Measurements from ENCODE around the gene IGSF23.

Gene IGSF23

DNA sequence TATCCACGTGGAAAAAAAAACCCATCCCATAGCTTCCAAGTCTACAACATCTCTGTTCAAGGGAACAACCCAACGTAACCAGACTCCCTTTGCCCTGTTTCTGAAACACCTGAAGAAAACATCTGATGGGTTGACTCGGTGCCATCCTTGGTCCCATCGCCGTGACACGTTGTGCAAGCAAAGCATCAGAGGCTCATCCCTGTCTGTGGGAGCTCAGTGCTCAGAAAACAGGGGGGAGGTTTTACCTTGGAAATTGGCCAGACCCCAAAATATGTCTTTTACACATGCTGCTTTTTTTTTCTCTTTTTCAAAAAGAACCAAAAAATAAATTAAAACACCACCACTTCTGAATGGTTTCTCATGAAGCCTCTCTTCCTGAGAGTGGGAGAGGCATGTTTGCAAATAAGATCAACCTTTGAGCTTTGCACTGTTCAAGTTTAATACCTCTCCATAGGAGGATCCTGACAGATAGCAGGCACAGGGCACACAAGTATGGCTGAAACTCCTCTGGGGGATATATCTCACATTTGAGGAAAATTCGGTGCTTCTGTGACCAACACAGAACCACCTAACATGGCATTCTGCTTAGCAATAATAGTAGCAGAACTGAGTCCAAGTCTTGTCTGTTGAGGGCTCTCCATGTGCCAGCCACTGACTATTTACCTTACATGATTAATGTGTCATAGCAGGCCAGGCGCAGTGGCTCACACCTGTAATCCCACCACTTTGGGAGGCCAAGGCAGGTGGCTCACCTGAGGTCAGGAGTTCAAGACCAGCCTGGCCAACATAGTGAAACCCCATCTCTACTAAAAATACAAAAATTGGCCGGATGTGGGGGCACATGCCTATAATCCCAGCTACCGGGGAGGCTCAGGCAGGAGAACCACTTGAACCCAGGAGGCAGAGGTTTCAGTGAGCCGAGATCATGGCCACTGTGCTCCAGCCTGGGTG lies 23.4 kb downstream of the IGSF23 start:
- Histone ChIP-seq H3K9ac (ENCODE audit: low read depth in 1 of 2, low read length in 2 of 2) (no peak overlapping the region), H3K27me3 (ENCODE audit: control insufficient read depth in 1 of 2, insufficient read depth in 2 of 2, low read length in 2 of 2) (no peaks in the 10 kb centered on the region), H3K36me3 (ENCODE audit: control insufficient read depth in 1 of 2, insufficient read depth in 2 of 2, low read length in 2 of 2) (no peaks in the 10 kb centered on the region), H3K4me1 (ENCODE audit: control insufficient read depth in 1 of 2, insufficient read depth in 2 of 2, low read length in 2 of 2) (peaks cover 32 to 34% of the 10 kb centered on the region in 2 donors), H3K9me3 (ENCODE audit: control insufficient read depth in 1 of 2, low read length in 2 of 2) (no peaks in the 10 kb centered on the region), H3K27ac (ENCODE audit: low read depth, low read length) (peak overlapping the region; percentile 26), H3K4me3 (ENCODE audit: low read depth in 1 of 2, low read length in 2 of 2) (peak overlapping the region in 1 of 2 donors; percentile 24)

DNA sequence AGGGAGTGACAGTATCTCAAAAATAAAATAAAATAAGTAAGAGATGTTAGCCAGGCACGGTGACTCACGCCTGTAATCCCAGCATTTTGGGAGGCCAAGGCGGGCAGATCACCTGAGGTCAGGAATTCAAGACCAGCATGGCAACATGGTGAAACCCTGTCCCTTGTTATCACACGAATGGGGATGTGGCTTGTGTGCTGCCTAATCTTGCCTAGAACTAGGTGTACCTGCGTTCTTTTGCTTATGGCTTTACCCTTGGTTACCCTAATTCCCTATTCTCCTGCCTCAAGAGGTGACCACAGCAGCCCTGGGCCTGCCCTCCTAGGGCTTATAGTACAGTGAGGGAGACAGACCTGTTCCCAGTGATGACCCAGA lies 24.0 kb downstream of the IGSF23 start:
- Histone ChIP-seq H3K4me3 (ENCODE audit: low read depth in 1 of 2, low read length in 2 of 2) (no peak overlapping the region), H3K9me3 (ENCODE audit: control insufficient read depth in 1 of 2, low read length in 2 of 2) (no peaks in the 10 kb centered on the region), H3K36me3 (ENCODE audit: control insufficient read depth in 1 of 2, insufficient read depth in 2 of 2, low read length in 2 of 2) (no peaks in the 10 kb centered on the region), H3K27ac (ENCODE audit: low read depth, low read length) (no peak overlapping the region), H3K27me3 (ENCODE audit: control insufficient read depth in 1 of 2, insufficient read depth in 2 of 2, low read length in 2 of 2) (no peaks in the 10 kb centered on the region), H3K4me1 (ENCODE audit: control insufficient read depth in 1 of 2, insufficient read depth in 2 of 2, low read length in 2 of 2) (peaks cover 32 to 34% of the 10 kb centered on the region in 2 donors), H3K9ac (ENCODE audit: low read depth in 1 of 2, low read length in 2 of 2) (no peak overlapping the region)

- no peak overlapping the region for H3K9ac ChIP-seq (ENCODE audit: low read depth in 1 of 2, low read length in 2 of 2)
- no peaks in the 10 kb centered on the region for H3K36me3 ChIP-seq (ENCODE audit: control insufficient read depth in 1 of 2, insufficient read depth in 2 of 2, low read length in 2 of 2)
- peaks cover 31 to 35% of the 10 kb centered on the region in 2 donors for H3K4me1 ChIP-seq (ENCODE audit: control insufficient read depth in 1 of 2, insufficient read depth in 2 of 2, low read length in 2 of 2)
- H3K4me3 ChIP-seq (ENCODE audit: low read depth in 1 of 2, low read length in 2 of 2), result no peak overlapping the region
- no peaks in the 10 kb centered on the region for H3K27me3 ChIP-seq (ENCODE audit: control insufficient read depth in 1 of 2, insufficient read depth in 2 of 2, low read length in 2 of 2)
- no peak overlapping the region for H3K27ac ChIP-seq (ENCODE audit: low read depth, low read length)
- H3K9me3 ChIP-seq (ENCODE audit: control insufficient read depth in 1 of 2, low read length in 2 of 2), result no peaks in the 10 kb centered on the region
These were observed 27.2 kb downstream of the IGSF23 start for GRCh38 chr19:44640518-44640917.

GRCh38 chr19:44641501-44642265 lies 28.3 kb downstream of the IGSF23 start:
- Histone ChIP-seq H3K27me3 (ENCODE audit: control insufficient read depth in 1 of 2, insufficient read depth in 2 of 2, low read length in 2 of 2) (no peaks in the 10 kb centered on the region), H3K9ac (ENCODE audit: low read depth in 1 of 2, low read length in 2 of 2) (no peak overlapping the region), H3K36me3 (ENCODE audit: control insufficient read depth in 1 of 2, insufficient read depth in 2 of 2, low read length in 2 of 2) (no peaks in the 10 kb centered on the region), H3K4me1 (ENCODE audit: control insufficient read depth in 1 of 2, insufficient read depth in 2 of 2, low read length in 2 of 2) (peaks cover 19 to 25% of the 10 kb centered on the region in 2 donors), H3K9me3 (ENCODE audit: control insufficient read depth in 1 of 2, low read length in 2 of 2) (no peaks in the 10 kb centered on the region), H3K27ac (ENCODE audit: low read depth, low read length) (no peak overlapping the region), H3K4me3 (ENCODE audit: low read depth in 1 of 2, low read length in 2 of 2) (no peak overlapping the region)

DNA sequence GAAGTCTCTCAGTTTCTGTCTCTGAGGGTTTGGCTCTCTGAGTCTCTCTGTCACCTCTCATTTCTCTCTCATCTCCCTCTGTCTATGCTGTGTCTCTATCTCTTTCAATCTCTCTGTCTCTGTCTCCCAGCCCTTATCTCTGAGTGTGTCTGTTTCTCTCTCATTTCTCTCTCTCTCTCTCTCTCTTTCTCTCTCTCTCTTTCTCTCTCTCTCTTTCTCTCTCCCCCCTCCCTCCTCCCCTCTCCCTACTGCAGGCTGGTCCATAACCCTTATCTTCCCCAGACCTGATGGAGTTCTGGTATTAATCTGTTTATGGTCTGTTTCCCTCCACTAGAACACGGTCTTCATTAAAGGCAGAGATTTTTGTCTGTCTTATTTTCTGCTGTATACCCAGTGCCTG lies 29.0 kb downstream of the IGSF23 start:
- no peak overlapping the region for H3K9ac ChIP-seq (ENCODE audit: low read depth in 1 of 2, low read length in 2 of 2)
- H3K27ac ChIP-seq (ENCODE audit: low read depth, low read length), result no peak overlapping the region
- H3K4me3 ChIP-seq (ENCODE audit: low read depth in 1 of 2, low read length in 2 of 2), result no peak overlapping the region
- H3K9me3 ChIP-seq (ENCODE audit: control insufficient read depth in 1 of 2, low read length in 2 of 2), result no peaks in the 10 kb centered on the region
- no peaks in the 10 kb centered on the region for H3K27me3 ChIP-seq (ENCODE audit: control insufficient read depth in 1 of 2, insufficient read depth in 2 of 2, low read length in 2 of 2)
- H3K4me1 ChIP-seq (ENCODE audit: control insufficient read depth in 1 of 2, insufficient read depth in 2 of 2, low read length in 2 of 2), result peaks cover 14 to 18% of the 10 kb centered on the region in 2 donors
- peaks cover 2 to 4% of the 10 kb centered on the region in 2 donors for H3K36me3 ChIP-seq (ENCODE audit: control insufficient read depth in 1 of 2, insufficient read depth in 2 of 2, low read length in 2 of 2)

GRCh38 chr19:44643605-44644401 lies 30.4 kb downstream of the IGSF23 start, which contains the start of gene PVR:
Gene PVR (plus strand): TSS chr19:44643910. CDS start chr19:44644097, 187 bp downstream.
- Histone ChIP-seq H3K4me1 (ENCODE audit: control insufficient read depth in 1 of 2, insufficient read depth in 2 of 2, low read length in 2 of 2) (peaks cover 14 to 17% of the 10 kb centered on the region in 2 donors), H3K27ac (ENCODE audit: low read depth, low read length) (peak within 1 kb of the TSS; percentile 32), H3K27me3 (ENCODE audit: control insufficient read depth in 1 of 2, insufficient read depth in 2 of 2, low read length in 2 of 2) (no peaks in the 10 kb centered on the region), H3K36me3 (ENCODE audit: control insufficient read depth in 1 of 2, insufficient read depth in 2 of 2, low read length in 2 of 2) (peaks cover 7 to 15% of the 10 kb centered on the region in 2 donors), H3K9me3 (ENCODE audit: control insufficient read depth in 1 of 2, low read length in 2 of 2) (no peaks in the 10 kb centered on the region), H3K4me3 (ENCODE audit: low read depth in 1 of 2, low read length in 2 of 2) (peak within 1 kb of the TSS; percentile 79 to 97), H3K9ac (ENCODE audit: low read depth in 1 of 2, low read length in 2 of 2) (peak within 1 kb of the TSS; percentile 76 to 80)

DNA sequence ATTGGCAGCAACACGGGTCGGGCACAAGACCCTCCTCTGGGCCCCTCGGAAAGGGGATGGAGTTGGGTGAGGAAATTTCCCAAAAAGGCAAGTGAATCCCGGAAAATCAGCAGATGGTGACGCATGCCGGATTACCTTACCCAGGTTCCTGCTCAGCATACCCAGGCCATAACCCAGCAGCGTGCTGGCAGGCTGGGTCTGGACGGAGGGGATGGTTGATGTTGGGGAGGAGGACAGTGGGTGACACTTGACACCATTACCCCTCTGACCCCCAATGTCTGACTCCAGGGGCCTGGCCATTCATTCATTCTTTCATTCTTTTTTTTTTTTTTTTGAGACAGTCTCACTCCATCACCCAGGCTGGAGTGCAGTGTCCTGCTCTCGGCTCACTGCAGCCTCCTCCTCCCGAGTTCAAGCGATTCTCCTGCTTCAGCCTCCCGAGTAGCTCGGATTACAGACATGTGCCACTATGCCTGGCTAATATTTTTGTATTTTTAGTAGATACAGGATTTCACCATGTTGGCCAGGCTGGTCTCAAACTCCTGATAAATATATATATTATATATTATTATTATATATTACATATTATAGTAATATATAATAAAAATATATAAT lies 31.1 kb downstream of the IGSF23 start:
- peaks cover 7 to 22% of the 10 kb centered on the region in 2 donors for H3K36me3 ChIP-seq (ENCODE audit: control insufficient read depth in 1 of 2, insufficient read depth in 2 of 2, low read length in 2 of 2)
- H3K9ac ChIP-seq (ENCODE audit: low read depth in 1 of 2, low read length in 2 of 2), result peak overlapping the region; percentile 76 to 80
- H3K4me1 ChIP-seq (ENCODE audit: control insufficient read depth in 1 of 2, insufficient read depth in 2 of 2, low read length in 2 of 2), result peaks cover 14 to 17% of the 10 kb centered on the region in 2 donors
- H3K4me3 ChIP-seq (ENCODE audit: low read depth in 1 of 2, low read length in 2 of 2), result peak overlapping the region; percentile 79 to 97
- no peaks in the 10 kb centered on the region for H3K9me3 ChIP-seq (ENCODE audit: control insufficient read depth in 1 of 2, low read length in 2 of 2)
- H3K27ac ChIP-seq (ENCODE audit: low read depth, low read length), result no peak overlapping the region
- H3K27me3 ChIP-seq (ENCODE audit: control insufficient read depth in 1 of 2, insufficient read depth in 2 of 2, low read length in 2 of 2), result no peaks in the 10 kb centered on the region

DNA sequence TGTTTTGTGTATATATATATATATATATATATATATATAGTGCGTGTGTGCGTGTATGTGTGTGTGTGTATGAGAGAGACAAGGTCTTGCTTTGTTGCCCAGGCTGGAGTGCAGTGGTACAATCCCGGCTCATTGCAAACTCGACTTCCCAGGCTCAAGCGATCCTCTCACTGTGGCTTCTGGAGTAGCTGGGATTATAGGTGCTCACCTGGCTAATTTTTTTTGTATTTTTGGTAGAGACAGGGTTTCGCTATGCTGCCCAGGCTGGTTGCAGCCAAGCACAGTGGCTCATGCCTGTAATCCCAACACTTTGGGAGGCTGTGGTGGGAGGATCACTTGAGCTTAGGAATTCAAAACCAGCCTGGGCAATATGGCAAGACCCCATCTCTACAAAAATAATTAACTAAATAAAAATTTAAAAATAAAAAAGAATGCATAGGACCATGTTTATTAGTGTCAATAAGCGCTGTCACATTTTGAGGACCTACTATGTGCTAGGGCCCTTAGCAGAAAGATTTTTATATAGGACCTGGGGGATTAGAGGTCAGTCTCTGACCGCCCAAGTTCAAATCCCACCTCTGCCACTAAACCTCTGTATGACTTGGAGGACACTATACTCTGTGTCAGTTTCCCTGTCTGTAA lies 32.2 kb downstream of the IGSF23 start:
- Histone ChIP-seq H3K27ac (ENCODE audit: low read depth, low read length) (no peak overlapping the region), H3K27me3 (ENCODE audit: control insufficient read depth in 1 of 2, insufficient read depth in 2 of 2, low read length in 2 of 2) (no peaks in the 10 kb centered on the region), H3K4me3 (ENCODE audit: low read depth in 1 of 2, low read length in 2 of 2) (no peak overlapping the region), H3K4me1 (ENCODE audit: control insufficient read depth in 1 of 2, insufficient read depth in 2 of 2, low read length in 2 of 2) (peaks cover 10 to 11% of the 10 kb centered on the region in 2 donors), H3K9me3 (ENCODE audit: control insufficient read depth in 1 of 2, low read length in 2 of 2) (no peaks in the 10 kb centered on the region), H3K36me3 (ENCODE audit: control insufficient read depth in 1 of 2, insufficient read depth in 2 of 2, low read length in 2 of 2) (peaks cover 15 to 32% of the 10 kb centered on the region in 2 donors), H3K9ac (ENCODE audit: low read depth in 1 of 2, low read length in 2 of 2) (no peak overlapping the region)

DNA sequence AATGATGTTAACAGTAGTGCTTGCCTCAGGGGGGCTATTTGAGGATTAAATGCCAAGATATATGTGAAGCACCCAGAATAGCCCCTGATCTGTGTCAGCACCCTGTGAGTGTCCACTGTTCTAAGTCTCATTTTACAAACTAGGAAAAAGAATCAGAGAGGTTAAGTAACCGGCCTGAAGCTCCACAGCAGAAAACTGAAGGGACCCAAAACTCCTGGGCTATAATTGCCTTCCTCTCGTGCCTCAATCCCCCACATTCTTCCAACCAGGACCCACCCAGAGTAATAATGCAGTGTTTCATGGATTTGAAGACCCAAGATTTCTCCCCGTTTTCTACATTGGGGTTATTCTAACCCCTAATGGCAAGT lies 32.7 kb downstream of the IGSF23 start:
- Histone ChIP-seq H3K4me1 (ENCODE audit: control insufficient read depth in 1 of 2, insufficient read depth in 2 of 2, low read length in 2 of 2) (peaks cover 7 to 10% of the 10 kb centered on the region in 2 donors), H3K27me3 (ENCODE audit: control insufficient read depth in 1 of 2, insufficient read depth in 2 of 2, low read length in 2 of 2) (no peaks in the 10 kb centered on the region), H3K9ac (ENCODE audit: low read depth in 1 of 2, low read length in 2 of 2) (no peak overlapping the region), H3K4me3 (ENCODE audit: low read depth in 1 of 2, low read length in 2 of 2) (no peak overlapping the region), H3K27ac (ENCODE audit: low read depth, low read length) (no peak overlapping the region), H3K9me3 (ENCODE audit: control insufficient read depth in 1 of 2, low read length in 2 of 2) (no peaks in the 10 kb centered on the region), H3K36me3 (ENCODE audit: control insufficient read depth in 1 of 2, insufficient read depth in 2 of 2, low read length in 2 of 2) (peaks cover 16 to 37% of the 10 kb centered on the region in 2 donors)
